GM12892 (cell line): ENCODE data around the gene PLA2G12B.

Experiments
- POLR2A ChIP-seq: IDR thresholded peaks from 2 replicates; pipeline ENCODE4 v1.6.1; 2011; ENCODE audit warnings: low read depth, low read length, control low read depth
- POLR2AphosphoS5 ChIP-seq: IDR thresholded peaks from 2 replicates; pipeline ENCODE4 v1.6.1; 2011; ENCODE audit warnings: low read depth, low read length, control low read depth

- TF ChIP-seq POLR2AphosphoS5: no peak
- no peak for TF ChIP-seq POLR2A
Measured at GRCh38 chr10:72904806-72905205, 49.8 kb downstream of the PLA2G12B start.
